Measurements from ENCODE around the gene OPN4. TPM values are rescaled to one million over a fixed set of nuclear protein-coding genes. Genes with fewer than 3 reads are reported as not detected.
A peak's percentile ranks its signal among the peaks of the same experiment; 100 is the strongest.

The OPN4 gene
- total and polyA plus RNA-seq, 8 donors: not detected

DNA sequence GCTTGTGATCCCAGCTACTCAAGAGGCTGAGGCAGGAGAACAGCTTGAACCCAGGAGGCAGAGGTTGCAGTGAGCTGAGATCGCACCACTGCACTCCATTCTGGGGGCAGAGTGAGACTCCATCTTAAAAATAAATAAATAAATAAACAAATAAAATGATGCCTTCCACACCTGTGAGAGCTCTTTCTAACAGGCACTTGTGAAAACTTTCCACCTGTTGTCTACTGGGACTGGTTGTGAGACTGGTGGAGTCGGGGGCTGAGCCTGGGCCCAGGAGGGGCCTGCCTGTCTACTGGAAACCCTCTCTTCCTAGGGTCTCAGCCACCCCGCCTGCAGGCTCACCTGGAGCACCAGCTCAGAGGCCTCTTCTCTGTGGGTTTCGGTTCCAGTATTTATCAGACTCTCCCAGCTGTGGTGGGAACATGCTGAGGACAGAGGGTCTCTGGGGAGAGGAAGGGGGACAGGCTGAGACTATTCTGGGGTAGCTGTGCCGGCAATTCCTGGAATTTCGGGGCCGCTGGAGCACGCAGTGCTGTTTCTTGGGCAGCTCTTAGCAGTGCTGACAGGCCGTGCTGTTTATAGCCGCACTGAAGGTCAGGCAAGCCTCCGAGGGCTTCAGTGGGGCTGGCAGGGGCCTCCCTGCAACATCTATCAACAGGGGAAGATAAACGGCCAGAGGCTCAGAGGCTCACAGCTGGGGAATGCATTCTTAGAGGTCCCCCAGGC, 17.8 kb downstream of the OPN4 start:
- TF ChIP-seq EP300 (IDR thresholded peaks at IDR 0.05) (no peak), POLR2AphosphoS5 (IDR thresholded peaks at IDR 0.05) (no peak), POLR2A (IDR thresholded peaks at IDR 0.05) (no peak)
- TF ChIP-seq, protein P1, sequence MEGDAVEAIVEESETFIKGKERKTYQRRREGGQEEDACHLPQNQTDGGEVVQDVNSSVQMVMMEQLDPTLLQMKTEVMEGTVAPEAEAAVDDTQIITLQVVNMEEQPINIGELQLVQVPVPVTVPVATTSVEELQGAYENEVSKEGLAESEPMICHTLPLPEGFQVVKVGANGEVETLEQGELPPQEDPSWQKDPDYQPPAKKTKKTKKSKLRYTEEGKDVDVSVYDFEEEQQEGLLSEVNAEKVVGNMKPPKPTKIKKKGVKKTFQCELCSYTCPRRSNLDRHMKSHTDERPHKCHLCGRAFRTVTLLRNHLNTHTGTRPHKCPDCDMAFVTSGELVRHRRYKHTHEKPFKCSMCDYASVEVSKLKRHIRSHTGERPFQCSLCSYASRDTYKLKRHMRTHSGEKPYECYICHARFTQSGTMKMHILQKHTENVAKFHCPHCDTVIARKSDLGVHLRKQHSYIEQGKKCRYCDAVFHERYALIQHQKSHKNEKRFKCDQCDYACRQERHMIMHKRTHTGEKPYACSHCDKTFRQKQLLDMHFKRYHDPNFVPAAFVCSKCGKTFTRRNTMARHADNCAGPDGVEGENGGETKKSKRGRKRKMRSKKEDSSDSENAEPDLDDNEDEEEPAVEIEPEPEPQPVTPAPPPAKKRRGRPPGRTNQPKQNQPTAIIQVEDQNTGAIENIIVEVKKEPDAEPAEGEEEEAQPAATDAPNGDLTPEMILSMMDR (IDR thresholded peaks at IDR 0.05): no peak
- Histone ChIP-seq H3K9me3 (no peaks in the 10 kb centered on the region), H3K27ac (peak overlapping the region in 4 of 5 donors; percentile 59 to 85 (median 76)), H3K4me3 (peak overlapping the region in 2 of 4 donors; percentile 5 to 29), H3K27me3 (no peaks in the 10 kb centered on the region), H3K4me1 (peaks cover 34 to 82% (median 61%) of the 10 kb centered on the region in 4 donors), H3K36me3 (no peaks in the 10 kb centered on the region)
- intact Hi-C loops (cut with DNase I; ENCODE audit: low total_unique reads): no loop called here
- peak in 1 of 2 donors; percentile 72 for DNase-seq
- WGBS, 5 donors: 65 to 74% (median 70%) methylated on average over 11 to 12 of the region's 12 CpGs

DNA sequence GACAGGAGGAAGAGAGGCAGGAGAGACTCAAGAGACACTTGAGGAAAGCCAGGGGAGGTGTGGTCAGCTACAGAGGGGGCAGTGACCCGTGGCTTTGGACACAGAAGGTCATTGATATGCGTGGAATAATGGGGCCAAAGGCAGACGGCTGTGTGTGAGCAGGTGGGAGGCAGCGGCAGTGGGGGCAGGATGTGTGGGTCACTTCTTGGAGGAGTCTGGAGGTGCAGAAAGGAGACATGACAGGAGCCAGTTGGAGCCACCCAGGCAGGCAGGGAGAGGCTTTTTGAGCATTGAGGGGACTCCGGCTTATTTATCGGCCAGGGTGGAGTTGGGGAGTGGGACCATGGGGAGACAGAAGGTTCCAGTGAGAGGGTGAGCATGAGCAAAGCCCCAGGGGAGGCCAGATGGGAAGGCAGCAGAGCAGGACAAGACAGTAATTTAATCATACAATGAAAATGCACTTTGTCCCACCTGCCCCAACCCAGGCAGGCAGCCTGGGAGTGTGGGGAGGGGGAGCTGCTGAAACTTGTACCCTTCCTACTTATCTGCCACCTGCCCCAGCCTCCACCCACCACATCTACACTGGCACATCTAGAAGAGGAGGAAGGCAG, 19.0 kb downstream of the OPN4 start:
- no peaks in the 10 kb centered on the region for H3K27me3 ChIP-seq
- H3K4me1 ChIP-seq: peaks cover 34 to 75% (median 54%) of the 10 kb centered on the region in 4 donors
- no peak for TF ChIP-seq EP300 (IDR thresholded peaks at IDR 0.05)
- TF ChIP-seq POLR2AphosphoS5 (IDR thresholded peaks at IDR 0.05): no peak
- TF ChIP-seq, protein P1 (IDR thresholded peaks at IDR 0.05): no peak
- TF ChIP-seq POLR2A (IDR thresholded peaks at IDR 0.05): no peak
- DNase-seq: no peak
- intact Hi-C loops (cut with DNase I; ENCODE audit: low total_unique reads): no loop called here
- H3K36me3 ChIP-seq: no peaks in the 10 kb centered on the region
- peak overlapping the region in 4 of 5 donors; percentile 41 to 85 (median 68) for H3K27ac ChIP-seq
- WGBS, 5 donors: 59 to 78% (median 71%) methylated on average over 6 of the region's 6 CpGs
- H3K4me3 ChIP-seq: no peak overlapping the region
- H3K9me3 ChIP-seq: no peaks in the 10 kb centered on the region

DNA sequence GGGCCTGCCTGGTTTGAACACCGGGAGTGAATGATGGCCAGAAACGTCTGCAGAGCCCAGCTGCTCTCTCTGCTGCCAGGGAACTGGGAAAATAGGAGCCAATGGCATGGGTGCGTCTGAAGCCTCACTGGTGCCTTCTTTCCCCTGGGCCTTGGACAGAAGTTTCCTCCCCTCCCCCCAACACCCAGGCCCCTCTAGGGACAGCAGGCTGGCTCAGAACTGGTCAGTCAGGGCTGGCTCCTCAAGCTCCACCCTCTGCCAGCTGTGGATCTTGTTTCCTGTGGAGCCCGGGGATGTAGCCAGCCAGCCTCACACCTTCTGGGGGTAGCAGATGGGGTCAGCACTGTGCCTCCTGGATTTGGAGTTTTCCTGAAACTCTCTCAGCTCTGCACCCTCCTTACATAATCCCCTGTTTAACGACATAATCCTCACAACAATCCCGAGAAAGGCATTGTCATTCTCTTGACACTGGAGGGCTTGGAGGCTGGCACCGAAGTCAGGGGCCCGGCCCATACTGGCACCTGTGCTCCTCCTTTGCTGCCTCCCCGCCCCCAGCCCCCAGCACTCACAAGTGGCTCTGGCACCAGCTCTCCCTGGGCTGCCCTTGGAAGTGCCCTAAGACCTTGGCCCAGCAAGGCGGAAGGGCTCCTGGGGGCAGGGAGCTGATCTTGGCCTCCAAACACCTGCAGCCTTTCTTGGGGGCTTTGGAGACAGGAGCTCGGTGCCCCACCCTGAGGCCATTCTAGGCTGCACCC, 19.7 kb downstream of the OPN4 start:
- no peaks in the 10 kb centered on the region for H3K36me3 ChIP-seq
- no peaks in the 10 kb centered on the region for H3K27me3 ChIP-seq
- TF ChIP-seq, protein P1 (IDR thresholded peaks at IDR 0.05): no peak
- TF ChIP-seq EP300 (IDR thresholded peaks at IDR 0.05) (no peak), POLR2A (IDR thresholded peaks at IDR 0.05) (no peak), POLR2AphosphoS5 (IDR thresholded peaks at IDR 0.05) (no peak)
- 38 to 43% (median 42%) methylated on average over 9 to 11 of the region's 11 CpGs for WGBS, 5 donors
- no peak overlapping the region for H3K4me3 ChIP-seq
- no peaks in the 10 kb centered on the region for H3K9me3 ChIP-seq
- intact Hi-C loops (cut with DNase I; ENCODE audit: low total_unique reads): no loop called here
- peak overlapping the region in 4 of 5 donors; percentile 41 to 85 (median 68) for H3K27ac ChIP-seq
- H3K4me1 ChIP-seq: peaks cover 34 to 71% (median 51%) of the 10 kb centered on the region in 4 donors
- peak in 1 of 2 donors; percentile 66 for DNase-seq

DNA sequence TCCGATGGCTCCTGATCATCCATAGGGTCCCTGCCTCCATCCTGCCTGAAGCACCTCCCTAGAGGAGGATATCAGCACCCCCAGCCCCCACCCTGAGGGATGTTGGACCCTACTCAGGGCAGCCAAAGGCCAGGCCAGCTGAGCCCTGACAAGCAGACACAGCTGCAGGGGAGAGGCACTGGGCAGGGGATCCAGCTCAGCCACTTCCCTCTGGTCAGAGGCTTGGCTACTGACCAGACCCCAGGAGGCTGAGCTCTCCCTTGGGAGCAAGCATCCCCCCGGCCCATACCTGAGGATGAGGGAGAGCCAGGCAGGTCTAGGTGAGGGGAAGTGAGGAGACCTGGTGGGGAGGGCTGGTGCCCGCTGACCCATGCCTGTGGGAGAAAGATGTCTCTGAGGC, 20.6 kb downstream of the OPN4 start:
- Histone ChIP-seq H3K9me3 (no peaks in the 10 kb centered on the region), H3K27ac (peak overlapping the region in 2 of 5 donors; percentile 39 to 85), H3K36me3 (no peaks in the 10 kb centered on the region), H3K27me3 (no peaks in the 10 kb centered on the region), H3K4me1 (peaks cover 34 to 69% (median 47%) of the 10 kb centered on the region in 4 donors), H3K4me3 (no peak overlapping the region)
- intact Hi-C loops (cut with DNase I; ENCODE audit: low total_unique reads): no loop called here
- TF ChIP-seq POLR2AphosphoS5 (IDR thresholded peaks at IDR 0.05) (no peak), EP300 (IDR thresholded peaks at IDR 0.05) (no peak), POLR2A (IDR thresholded peaks at IDR 0.05) (no peak)
- TF ChIP-seq, protein P1 (IDR thresholded peaks at IDR 0.05): no peak
- 74 to 93% (median 86%) methylated on average over 2 to 3 of the region's 3 CpGs for WGBS, 5 donors
- DNase-seq: no peak
